PC-9 (cell line): ENCODE measurements around the gene MAP1LC3B2.
"Not testable (repeated sequence)": the region's sequence is repeated elsewhere in the genome, so short reads cannot be mapped to it uniquely, and the experiment has no call there.

Experiments
- EZH2 ChIP-seq: fragments of 200-600 bp; sonication (generic); IDR thresholded peaks from 2 replicates; pipeline ENCODE4 v1.8.0; 2017; ENCODE audit warnings: antibody characterized with exemption, low read depth
- TF ChIP-seq, protein P1 (sequence below): fragments of 200-600 bp; sonication (generic); conservative IDR thresholded peaks from 2 replicates; pipeline ENCODE4 v1.6.1; 2017; ENCODE audit warnings: mixed run types, antibody characterized with exemption, mild to moderate bottlenecking, moderate library complexity

DNA sequence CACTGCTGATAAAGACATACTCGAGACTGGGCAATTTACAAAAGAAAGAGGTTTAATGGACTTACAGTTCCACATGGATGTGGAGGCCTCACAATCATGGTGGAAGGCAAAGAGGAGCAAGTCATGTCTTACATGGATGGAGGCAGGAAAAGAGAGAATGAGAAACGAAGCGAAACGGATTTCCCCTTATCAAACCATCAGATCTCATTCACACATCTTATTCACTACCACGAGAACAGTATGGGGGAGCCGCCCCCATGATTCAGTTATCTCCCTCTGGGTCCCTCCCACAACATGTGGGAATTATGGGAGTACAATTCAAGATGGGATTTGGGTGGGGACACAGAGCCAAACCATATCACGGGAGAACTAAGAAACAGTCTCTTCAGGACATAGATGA lies 6.0 kb downstream of the MAP1LC3B2 start:
- TF ChIP-seq, protein P1, sequence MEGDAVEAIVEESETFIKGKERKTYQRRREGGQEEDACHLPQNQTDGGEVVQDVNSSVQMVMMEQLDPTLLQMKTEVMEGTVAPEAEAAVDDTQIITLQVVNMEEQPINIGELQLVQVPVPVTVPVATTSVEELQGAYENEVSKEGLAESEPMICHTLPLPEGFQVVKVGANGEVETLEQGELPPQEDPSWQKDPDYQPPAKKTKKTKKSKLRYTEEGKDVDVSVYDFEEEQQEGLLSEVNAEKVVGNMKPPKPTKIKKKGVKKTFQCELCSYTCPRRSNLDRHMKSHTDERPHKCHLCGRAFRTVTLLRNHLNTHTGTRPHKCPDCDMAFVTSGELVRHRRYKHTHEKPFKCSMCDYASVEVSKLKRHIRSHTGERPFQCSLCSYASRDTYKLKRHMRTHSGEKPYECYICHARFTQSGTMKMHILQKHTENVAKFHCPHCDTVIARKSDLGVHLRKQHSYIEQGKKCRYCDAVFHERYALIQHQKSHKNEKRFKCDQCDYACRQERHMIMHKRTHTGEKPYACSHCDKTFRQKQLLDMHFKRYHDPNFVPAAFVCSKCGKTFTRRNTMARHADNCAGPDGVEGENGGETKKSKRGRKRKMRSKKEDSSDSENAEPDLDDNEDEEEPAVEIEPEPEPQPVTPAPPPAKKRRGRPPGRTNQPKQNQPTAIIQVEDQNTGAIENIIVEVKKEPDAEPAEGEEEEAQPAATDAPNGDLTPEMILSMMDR: not testable (repeated sequence)
- not testable (repeated sequence) for TF ChIP-seq EZH2
